ENCODE results near the gene TUBGCP3. TPM values are rescaled to one million over a fixed set of nuclear protein-coding genes. Genes with fewer than 3 reads are reported as not detected.

The TUBGCP3 gene
- total and polyA plus RNA-seq, 9 of the 15 experiments (the other 6 are each of a cell fraction or from before 2014, with no cell fraction given), result 3.0 to 24.8 (median 15.2) TPM

DNA sequence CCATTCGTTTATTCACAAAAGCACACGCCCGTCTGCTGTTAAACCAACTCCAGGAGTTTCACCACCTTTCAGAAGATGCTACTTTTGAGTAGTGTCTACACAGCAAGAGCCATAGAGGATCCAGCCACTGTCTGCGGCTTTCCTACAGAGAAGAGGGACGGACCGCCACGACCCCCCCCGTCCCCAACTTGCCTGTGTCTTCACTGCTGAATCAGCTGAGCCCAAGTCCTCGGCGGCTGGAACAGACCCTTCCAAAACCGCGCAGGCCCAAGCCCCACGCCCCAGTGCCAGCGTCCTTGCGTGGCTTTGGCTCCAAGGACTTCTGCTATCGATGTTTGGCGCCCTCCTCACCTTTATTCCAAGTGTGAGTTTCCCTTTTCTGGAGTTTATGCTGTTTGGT lies 146.7 kb downstream of the TUBGCP3 start:
- DNase-seq (ENCODE audit: extremely low read depth in 1 of 4, low spot score in 3 of 4) (no peak), ATAC-seq (no peak), FAIRE-seq (no peak)
- no peaks in the 10 kb centered on the region for H3K9me1 ChIP-seq (ENCODE audit: control insufficient read depth, insufficient read depth, low read length)
- no peak overlapping the region for H2AFZ ChIP-seq (ENCODE audit: low read depth, low read length)
- ChIA-PET CTCF (ENCODE audit: low intra/inter-chr PET ratio) (no interaction called here), POLR2A (no interaction called here)
- no peak overlapping the region for H3K4me3 ChIP-seq
- no peaks in the 10 kb centered on the region for H3K79me2 ChIP-seq (ENCODE audit: control insufficient read depth, insufficient read depth, low read length)
- H3K9ac ChIP-seq (ENCODE audit: insufficient read depth in 1 of 2, low read depth in 2 of 2, low read length in 2 of 2), result no peak overlapping the region
- no peak for TF ChIP-seq CREB1 (IDR thresholded peaks at IDR 0.05)
- TF ChIP-seq CREB1 (CRISPR knock-in tag; IDR thresholded peaks at IDR 0.05), result no peak
- no peak for TF ChIP-seq POLR2AphosphoS2 (IDR thresholded peaks at IDR 0.05; ENCODE audit: low read length)
- TF ChIP-seq STAT5B (CRISPR knock-in tag; IDR thresholded peaks at IDR 0.05), result no peak
- TF ChIP-seq SMAD3 (CRISPR knock-in tag; conservative IDR thresholded peaks at IDR 0.05), result no peak
- TF ChIP-seq NFE2 (IDR thresholded peaks at IDR 0.05; ENCODE audit: low read depth), result no peak
- TF ChIP-seq, protein P1, sequence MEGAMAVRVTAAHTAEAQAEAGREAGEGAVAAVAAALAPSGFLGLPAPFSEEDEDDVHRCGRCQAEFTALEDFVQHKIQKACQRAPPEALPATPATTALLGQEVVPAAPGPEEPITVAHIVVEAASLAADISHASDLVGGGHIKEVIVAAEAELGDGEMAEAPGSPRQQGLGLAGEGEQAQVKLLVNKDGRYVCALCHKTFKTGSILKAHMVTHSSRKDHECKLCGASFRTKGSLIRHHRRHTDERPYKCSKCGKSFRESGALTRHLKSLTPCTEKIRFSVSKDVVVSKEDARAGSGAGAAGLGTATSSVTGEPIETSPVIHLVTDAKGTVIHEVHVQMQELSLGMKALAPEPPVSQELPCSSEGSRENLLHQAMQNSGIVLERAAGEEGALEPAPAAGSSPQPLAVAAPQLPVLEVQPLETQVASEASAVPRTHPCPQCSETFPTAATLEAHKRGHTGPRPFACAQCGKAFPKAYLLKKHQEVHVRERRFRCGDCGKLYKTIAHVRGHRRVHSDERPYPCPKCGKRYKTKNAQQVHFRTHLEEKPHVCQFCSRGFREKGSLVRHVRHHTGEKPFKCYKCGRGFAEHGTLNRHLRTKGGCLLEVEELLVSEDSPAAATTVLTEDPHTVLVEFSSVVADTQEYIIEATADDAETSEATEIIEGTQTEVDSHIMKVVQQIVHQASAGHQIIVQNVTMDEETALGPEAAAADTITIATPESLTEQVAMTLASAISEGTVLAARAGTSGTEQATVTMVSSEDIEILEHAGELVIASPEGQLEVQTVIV (CRISPR knock-in tag; IDR thresholded peaks at IDR 0.05; ENCODE audit: borderline replicate concordance), result no peak
- TF ChIP-seq, protein P2, sequence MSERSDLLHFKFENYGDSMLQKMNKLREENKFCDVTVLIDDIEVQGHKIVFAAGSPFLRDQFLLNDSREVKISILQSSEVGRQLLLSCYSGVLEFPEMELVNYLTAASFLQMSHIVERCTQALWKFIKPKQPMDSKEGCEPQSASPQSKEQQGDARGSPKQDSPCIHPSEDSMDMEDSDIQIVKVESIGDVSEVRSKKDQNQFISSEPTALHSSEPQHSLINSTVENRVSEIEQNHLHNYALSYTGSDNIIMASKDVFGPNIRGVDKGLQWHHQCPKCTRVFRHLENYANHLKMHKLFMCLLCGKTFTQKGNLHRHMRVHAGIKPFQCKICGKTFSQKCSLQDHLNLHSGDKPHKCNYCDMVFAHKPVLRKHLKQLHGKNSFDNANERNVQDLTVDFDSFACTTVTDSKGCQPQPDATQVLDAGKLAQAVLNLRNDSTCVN (CRISPR knock-in tag; IDR thresholded peaks at IDR 0.05), result no peak
- TF ChIP-seq SIN3A (IDR thresholded peaks at IDR 0.05; ENCODE audit: borderline replicate concordance in 2 of 2, control insufficient read depth in 1 of 2, low read depth in 2 of 2, low read length in 2 of 2), result no peak
- intact Hi-C loops (cut with micrococcal nuclease) (no loop called here), in situ Hi-C loops (cut with MboI) (loop anchor here (10.0 kb wide), 1 partner anchor 966 kb away; no protein-coding TSS in a partner anchor)
- no peaks in the 10 kb centered on the region for H3K9me3 ChIP-seq (replicated peaks; ENCODE audit: control insufficient read depth, insufficient read depth, low read depth, low read length)
- BruUV-seq (replicated peaks), result no TSS peak
- H4K20me1 ChIP-seq (replicated peaks; ENCODE audit: control insufficient read depth, insufficient read depth, low read length), result no peaks in the 10 kb centered on the region
- H3K36me3 ChIP-seq (ENCODE audit: control insufficient read depth, insufficient read depth, low read length), result no peaks in the 10 kb centered on the region
- no peak overlapping the region for H3K27ac ChIP-seq (ENCODE audit: extremely low read depth, low read depth, low read length)
- peaks cover 3 to 27% of the 10 kb centered on the region in 2 experiments; a peak in 4 of 5 replicates for H3K27me3 ChIP-seq (ENCODE audit: control insufficient read depth in 2 of 2, insufficient read depth in 2 of 2, low read length in 2 of 2)
- WGBS (ENCODE audit: insufficient coverage, low coverage, missing lambda C conversion rate), result 2% methylated on average over 14 of the region's 17 CpGs
- no peak overlapping the region for H3K4me2 ChIP-seq (ENCODE audit: insufficient read depth, low read length)
- H3K4me1 ChIP-seq (replicated peaks in 1 of 2; ENCODE audit: control insufficient read depth in 2 of 2, insufficient read depth in 2 of 2, low read length in 2 of 2), result peaks cover 0 to 7% of the 10 kb centered on the region in 2 experiments; a peak in 1 of 5 replicates
